ENCODE measurements around the gene KCNJ5.

KCNJ5 gene

DNA sequence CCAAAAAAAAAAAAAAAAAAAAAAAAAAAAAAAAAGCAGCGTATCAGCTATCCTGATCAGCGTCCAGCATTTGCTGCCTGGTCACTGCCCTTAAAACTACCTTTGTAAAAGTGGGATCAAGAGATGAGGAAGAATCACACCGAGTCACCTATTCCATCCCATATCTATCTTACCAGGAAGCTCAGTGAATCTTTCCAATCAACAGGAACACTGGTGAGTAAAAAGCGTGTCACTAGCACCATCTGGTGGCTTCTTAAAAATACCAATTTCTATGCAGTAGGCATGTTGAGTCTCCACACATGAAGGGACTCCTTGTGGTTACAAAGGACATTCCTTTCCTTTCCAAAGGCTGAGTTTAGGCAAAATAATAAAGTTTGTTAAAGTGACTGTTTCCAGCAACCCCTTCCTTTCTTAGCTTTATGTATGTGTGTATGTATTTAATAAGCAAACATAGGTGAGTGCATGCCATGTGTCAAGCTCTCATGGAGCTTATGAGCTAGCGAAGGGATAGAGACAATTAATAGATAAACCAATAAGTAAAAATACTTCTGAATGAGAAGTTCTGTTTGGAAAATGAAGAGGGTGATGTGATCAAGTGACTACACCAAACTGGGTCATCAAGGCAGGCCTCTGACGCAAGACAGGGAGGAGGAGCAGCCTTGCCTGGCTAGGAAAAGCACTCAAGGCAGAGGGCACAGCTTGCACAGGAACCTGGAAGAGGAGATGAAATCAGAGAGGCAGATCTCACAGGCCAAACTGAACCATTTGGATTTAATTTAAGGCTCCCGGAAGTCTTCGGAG is 65.4 kb downstream of the KCNJ5 start:
- peak; percentile 83 for DNase-seq (ENCODE audit: low read depth)

DNA sequence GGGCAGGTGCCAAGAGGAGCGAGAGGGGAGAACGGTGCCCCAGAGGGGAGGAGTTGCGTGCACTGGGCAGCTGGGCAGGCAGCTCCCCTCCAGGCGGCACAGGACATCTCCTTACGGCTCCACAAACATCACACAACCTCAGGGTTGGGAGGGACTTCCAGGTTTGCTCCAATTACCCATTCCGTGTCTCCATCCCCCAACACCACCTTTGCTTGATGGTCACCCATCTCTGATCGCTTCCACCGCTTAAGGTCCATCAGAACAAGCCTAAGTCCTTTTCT is 66.0 kb downstream of the KCNJ5 start:
- DNase-seq (ENCODE audit: low read depth): no peak

DNA sequence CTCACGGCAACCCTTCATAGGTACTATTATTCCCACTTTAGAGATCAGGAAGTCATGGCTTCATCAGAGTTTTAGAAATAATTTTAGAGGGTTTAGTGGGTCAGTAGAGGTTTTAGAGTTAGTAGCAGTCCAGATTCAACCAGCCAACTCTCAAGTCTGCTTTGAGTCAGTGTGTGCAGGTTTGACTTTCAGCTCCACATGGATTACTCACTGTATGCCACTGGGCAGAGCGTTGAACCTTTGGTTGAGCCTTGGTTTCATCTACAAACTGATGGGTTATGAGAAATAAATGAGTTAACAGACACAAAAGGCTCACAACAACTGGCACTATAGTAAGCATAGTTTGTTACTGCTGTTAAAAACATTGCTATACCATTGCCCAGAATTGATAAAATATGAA is 70.5 kb downstream of the KCNJ5 start:
- no peak for DNase-seq (ENCODE audit: low read depth)

DNA sequence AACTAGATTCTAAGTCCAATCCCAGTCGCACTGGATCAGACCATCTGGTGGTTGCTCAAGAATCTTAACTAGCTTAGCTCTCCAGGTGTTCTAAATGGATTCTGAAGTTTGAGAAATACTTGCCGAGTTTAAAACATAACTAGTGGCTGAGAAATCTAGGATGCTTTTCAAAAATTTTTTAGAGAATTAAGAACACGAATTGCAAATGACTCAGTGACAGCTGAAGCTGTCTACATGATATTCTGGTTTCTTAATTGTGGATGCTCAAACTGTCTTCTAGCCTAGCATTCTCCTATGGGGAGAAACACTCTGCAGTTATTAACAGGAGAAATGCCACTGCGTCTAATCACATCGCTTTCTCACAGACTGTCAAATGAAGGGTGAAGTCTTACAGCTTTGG is 71.7 kb downstream of the KCNJ5 start:
- no peak for DNase-seq (ENCODE audit: low read depth)

DNA sequence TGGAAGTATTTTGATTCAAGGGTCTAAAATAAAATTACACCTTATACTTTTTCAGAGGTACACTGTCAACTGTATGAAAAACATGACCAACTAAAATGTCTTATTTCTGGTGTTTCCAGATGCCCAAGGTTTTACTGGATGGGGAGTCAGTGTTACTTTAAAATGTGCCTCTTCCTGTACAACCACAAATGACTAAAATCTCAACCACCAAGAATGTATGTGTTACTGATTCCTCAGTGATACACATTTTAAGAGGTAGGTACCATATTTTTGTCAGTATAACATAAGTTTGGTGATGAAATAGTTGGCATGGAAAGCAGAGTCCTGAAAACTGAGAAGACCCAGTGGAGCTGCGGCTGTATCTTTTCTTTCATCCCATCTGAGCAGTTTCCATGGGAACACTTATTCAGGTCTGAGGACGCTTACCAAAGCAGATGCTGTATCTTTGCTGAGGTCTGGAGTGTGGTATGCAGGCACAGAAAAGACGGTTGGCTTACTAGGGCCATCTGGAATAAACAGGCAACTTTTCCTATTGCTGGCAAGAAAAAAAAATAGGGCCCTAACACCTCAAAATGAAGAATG is 72.7 kb downstream of the KCNJ5 start:
- no peak for DNase-seq (ENCODE audit: low read depth)

DNA sequence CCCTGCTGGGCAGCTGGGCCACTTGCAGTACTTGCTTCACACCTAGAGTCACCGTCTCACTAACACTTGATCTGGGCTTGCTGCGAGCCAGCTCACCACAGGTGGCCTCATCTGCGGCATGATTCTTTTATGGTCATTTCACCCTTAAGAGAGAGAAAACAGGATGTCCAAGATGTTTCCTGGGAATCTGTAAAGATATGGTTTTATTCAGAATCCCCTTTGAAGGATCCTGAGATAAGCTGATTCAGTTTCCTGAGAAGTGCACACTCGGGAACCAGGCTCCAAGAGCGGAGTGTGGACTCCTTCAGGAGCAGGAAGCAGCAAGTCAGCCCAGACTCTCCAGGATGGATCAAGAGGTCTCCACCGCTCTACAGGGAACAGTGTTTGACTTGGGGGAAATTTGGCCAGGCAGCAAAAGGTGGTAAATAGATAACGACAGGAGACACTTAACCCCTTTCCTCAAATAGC is 73.3 kb downstream of the KCNJ5 start:
- no peak for DNase-seq (ENCODE audit: low read depth)

DNA sequence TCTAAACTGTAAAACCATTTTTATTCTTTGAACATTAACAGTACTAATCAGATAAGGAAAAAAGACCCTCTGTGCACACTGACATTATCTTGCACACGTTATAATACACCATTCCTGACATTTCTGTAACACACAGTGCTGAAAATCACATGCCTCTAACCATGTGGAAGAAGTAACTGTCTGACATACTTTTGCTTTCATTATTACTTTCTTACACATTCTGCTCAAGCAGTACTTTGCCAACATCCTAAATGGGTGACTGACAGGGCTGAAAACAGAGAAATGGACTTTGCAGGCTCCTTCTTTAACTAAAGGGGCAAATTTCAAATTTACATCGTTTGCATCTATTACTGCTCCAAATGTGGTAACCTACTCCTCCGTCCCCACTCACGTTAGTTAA is 74.3 kb downstream of the KCNJ5 start:
- DNase-seq (ENCODE audit: low read depth): no peak

DNA sequence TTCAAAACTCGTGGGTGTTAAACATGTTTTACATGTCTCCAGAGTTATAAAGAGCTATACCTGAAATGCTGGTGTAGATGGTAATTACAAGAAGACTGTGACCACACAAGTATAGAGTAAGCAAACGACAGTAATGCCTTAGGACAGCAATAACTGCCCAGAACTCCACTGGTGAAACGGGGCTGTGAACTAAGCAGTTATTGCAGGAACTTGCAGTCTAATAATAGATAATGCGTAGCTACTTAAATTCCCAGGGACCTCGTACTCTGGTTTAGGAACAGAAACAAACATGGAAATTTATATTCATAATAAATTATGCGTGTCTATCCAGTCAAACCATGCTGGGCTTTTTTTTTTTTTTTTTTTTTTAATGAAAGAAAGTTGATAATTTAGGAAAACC is 76.4 kb downstream of the KCNJ5 start:
- no peak for DNase-seq (ENCODE audit: low read depth)

DNA sequence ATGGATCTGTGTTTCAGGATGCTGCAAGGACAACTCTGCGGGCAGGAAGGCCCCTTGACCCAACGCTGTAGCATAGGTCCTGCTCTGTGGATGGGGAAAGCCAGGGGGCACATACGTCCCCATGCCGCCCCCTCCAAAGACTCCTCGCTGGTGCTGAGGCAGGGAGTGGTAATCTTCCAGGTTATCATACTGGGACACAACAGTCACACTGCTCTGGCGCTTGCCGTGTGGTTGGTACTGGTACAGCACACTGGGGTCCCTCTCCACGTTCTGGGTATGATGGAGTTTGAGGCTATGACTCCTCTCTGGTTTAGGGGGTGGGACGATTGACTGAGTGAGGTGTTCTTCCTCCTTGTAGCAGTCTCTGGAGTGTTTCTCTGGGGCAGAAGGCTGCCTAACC is 77.8 kb downstream of the KCNJ5 start:
- no peak for DNase-seq (ENCODE audit: low read depth)
